Measurements from ENCODE around the gene ANO2. TPM values are rescaled to one million over a fixed set of nuclear protein-coding genes. Genes with fewer than 3 reads are reported as not detected.

The ANO2 gene
- total and polyA plus RNA-seq, 2 donors (not counting 3 experiments of a cell fraction or from before 2014, with no cell fraction given): 15.4 to 65.0 TPM

DNA sequence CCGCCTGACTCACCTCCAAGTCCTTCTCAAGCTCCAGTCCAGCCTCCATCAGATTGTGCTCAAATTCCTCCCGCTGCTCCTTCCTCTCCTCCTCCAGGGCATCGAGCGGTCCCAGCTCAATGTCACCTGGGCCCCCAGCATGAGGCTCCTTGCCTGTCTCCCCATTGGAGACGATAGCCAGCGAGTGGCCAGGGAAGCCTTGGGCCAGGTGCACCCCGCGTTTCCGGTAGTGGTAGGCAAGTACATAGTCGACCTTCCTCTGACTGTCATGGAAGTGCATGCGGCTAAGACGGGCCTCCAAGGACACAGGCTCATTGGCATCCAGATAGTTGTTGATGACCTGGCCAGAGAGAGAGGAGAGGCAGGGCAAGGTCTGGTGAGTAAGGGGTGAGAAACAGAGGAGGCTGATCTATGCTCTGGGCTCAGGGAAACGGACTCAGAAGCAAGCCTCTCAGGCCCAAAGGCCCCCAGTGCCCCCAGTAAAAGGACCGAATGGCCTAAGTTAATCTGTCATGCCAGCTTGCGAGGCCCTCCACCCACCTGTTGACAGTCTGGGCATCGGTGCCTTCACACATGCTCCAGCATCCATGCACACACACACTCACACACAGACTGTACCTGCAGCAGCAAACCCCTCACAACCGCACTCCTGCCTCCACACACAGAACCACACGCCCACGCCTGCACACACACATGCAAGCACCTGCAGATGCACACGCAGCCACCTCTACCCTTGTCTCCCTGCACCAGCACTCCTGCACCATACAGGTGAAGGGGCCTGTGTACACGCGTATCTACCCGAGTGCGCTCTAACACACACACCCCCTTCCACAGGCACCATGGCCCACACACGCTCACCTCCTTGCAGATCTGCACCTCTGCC, 23.8 kb downstream of the ANO2 start:
- POLR2A ChIA-PET: no interaction called here

More for the DNA sequence above, 23.8 kb downstream of the ANO2 start:
- TF ChIP-seq POLR2A (IDR thresholded peaks at IDR 0.05; ENCODE audit: low read depth, low read length): no peak
- TF ChIP-seq EZH2 (IDR thresholded peaks at IDR 0.05; ENCODE audit: borderline replicate concordance, low read depth, low read length, severe bottlenecking): no peak
- TF ChIP-seq FOS (IDR thresholded peaks at IDR 0.05; ENCODE audit: borderline replicate concordance, insufficient read depth, low read length): no peak
- TF ChIP-seq, protein P1, sequence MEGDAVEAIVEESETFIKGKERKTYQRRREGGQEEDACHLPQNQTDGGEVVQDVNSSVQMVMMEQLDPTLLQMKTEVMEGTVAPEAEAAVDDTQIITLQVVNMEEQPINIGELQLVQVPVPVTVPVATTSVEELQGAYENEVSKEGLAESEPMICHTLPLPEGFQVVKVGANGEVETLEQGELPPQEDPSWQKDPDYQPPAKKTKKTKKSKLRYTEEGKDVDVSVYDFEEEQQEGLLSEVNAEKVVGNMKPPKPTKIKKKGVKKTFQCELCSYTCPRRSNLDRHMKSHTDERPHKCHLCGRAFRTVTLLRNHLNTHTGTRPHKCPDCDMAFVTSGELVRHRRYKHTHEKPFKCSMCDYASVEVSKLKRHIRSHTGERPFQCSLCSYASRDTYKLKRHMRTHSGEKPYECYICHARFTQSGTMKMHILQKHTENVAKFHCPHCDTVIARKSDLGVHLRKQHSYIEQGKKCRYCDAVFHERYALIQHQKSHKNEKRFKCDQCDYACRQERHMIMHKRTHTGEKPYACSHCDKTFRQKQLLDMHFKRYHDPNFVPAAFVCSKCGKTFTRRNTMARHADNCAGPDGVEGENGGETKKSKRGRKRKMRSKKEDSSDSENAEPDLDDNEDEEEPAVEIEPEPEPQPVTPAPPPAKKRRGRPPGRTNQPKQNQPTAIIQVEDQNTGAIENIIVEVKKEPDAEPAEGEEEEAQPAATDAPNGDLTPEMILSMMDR (IDR thresholded peaks at IDR 0.05; ENCODE audit: extremely low read depth in 1 of 2, insufficient read depth in 1 of 2, low read depth in 1 of 2, low read length in 2 of 2): no peak
- TF ChIP-seq MYC (IDR thresholded peaks at IDR 0.05; ENCODE audit: low read depth, low read length): no peak
- TF ChIP-seq GATA2 (IDR thresholded peaks at IDR 0.05; ENCODE audit: insufficient read depth, insufficient read length, low read depth, low read length): no peak
- no peak for TF ChIP-seq POLR2AphosphoS5 (IDR thresholded peaks at IDR 0.05; ENCODE audit: insufficient read depth, low read depth, low read length)
- no peak for TF ChIP-seq MAX (IDR thresholded peaks at IDR 0.05; ENCODE audit: insufficient read depth, insufficient read length)
- TF ChIP-seq JUN (IDR thresholded peaks at IDR 0.05; ENCODE audit: borderline replicate concordance, insufficient read depth, insufficient read length, low read depth): no peak
- CTCF ChIA-PET: no interaction called here
- no TSS peak for BruUV-seq (replicated peaks)
- Histone ChIP-seq H4K20me1 (replicated peaks; ENCODE audit: control insufficient read depth, extremely low read depth, insufficient read depth, low read length) (no peaks in the 10 kb centered on the region), H3K4me1 (ENCODE audit: control insufficient read depth, extremely low read depth, insufficient read depth, low read length) (no peaks in the 10 kb centered on the region), H3K27ac (ENCODE audit: insufficient read depth, low read depth, low read length) (no peak overlapping the region), H3K4me2 (ENCODE audit: insufficient read depth, low read length) (no peak overlapping the region), H3K4me3 (replicated peaks in 1 of 3; ENCODE audit: insufficient read depth in 1 of 3, low read depth in 1 of 3, low read length in 3 of 3) (no peak overlapping the region), H2AFZ (ENCODE audit: low read depth, low read length) (no peak overlapping the region), H3K27me3 (ENCODE audit: control insufficient read depth in 2 of 2, insufficient read depth in 2 of 2, low read length in 2 of 2) (no peaks in the 10 kb centered on the region), H3K36me3 (ENCODE audit: control insufficient read depth in 2 of 2, extremely low read depth in 1 of 2, insufficient read depth in 2 of 2, low read length in 2 of 2) (peaks cover 33 to 61% of the 10 kb centered on the region in 2 experiments), H3K9me3 (replicated peaks; ENCODE audit: control insufficient read depth, insufficient read depth, low read length) (no peaks in the 10 kb centered on the region), H3K79me2 (ENCODE audit: control insufficient read depth, insufficient read depth, low read length) (no peaks in the 10 kb centered on the region), H3K9me1 (replicated peaks; ENCODE audit: control insufficient read depth, extremely low read depth, insufficient read depth, low read length) (no peaks in the 10 kb centered on the region), H3K9ac (replicated peaks; ENCODE audit: extremely low read depth, insufficient read depth, low read length) (no peak overlapping the region)
- DNase-seq (ENCODE audit: low read depth, low spot score): no peak
- FAIRE-seq: no peak
- intact Hi-C loops (cut with micrococcal nuclease): no loop called here
- dilution Hi-C loops (cut with MboI; ENCODE audit: extremely low pct_ligation_motif_present, low sequenced_read_pairs): no loop called here
